ENCODE measurements around the gene HOXD9.

The HOXD9 gene

DNA sequence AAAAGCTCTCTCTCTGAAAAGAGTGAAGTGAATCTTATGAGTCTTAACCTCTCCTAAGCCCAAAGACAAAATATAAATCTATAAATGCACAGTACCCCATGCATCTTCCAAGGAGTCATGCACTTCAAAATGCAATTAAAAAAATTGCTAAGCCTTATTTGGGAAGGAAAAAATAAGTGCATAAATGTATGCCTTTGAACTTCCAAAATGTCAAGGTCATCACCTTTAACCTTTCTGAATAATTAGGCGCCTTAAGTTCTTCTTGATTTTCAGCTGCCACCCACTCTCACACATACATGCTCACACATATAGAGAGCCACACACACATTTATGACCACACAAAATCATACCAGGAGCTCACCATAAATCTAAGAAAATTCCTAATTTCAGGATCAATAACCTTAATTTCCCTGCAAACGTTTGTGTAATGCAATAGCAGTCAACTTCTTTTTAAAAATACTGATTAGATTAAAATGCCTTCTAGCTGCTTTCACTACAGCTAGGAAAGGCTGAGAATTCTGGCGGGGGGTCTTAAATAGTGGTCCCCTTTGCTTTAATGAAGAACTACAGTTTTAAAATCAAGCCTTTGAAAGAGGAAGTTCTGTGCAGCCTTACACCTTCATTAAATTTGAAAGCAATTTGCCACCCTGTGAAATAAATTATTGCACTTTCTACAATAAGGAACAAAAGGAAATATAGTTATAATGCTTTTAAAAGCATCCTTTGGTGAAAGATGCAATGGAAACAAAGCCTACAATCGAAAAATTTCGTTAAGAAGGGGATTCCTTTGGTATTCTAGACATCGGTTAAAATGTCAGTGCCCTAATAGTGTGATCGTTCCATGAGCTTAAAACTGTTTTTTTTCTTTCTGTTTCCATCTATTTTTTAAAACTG, 11.9 kb upstream of the HOXD9 start:
- no peak for DNase-seq (ENCODE audit: low spot score)

DNA sequence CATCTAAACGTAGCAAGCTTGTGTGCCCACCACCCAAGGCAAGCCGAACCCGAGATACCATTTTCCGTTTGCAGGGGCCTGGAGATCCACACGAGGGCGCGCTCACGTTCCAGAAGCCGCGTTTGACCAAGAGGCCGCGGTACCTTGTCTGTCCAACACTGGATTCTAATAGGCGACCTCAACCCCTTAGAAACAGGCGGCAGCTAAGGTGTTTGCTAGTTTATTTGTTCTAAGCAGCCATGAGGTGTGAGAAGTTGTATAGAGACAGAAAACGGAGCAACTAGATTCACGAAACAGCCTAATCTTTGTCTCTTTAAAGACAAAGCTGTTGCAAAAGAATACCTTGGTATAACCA, 11.2 kb upstream of the HOXD9 start:
- DNase-seq (ENCODE audit: low spot score): peak; percentile 95

DNA sequence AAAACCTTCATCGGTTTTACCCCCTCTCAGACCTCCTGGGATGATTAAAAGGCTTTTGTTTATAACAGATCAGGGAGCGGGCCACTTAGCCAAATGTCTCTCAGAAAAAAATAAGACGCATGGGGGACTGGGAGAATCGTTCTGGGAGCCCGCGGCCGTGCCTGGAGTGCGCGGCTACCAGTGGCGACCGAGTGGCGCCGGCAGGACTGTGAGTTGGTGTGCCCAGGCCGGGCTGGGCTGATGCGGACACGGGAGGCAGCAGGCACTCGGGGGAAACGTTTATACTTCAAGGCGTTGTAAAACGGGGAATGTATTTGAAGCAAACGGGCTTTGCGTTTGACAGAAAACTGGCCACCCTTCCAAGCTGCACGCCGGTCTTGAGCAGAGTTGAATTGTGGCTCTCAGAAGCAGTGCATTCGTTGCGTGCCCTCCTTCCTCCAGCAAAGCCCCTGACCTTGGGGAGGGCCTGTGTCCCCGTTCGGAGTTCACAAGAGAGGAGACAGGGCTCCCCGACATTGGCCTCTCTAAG, 10.6 kb upstream of the HOXD9 start:
- DNase-seq (ENCODE audit: low spot score): no peak

DNA sequence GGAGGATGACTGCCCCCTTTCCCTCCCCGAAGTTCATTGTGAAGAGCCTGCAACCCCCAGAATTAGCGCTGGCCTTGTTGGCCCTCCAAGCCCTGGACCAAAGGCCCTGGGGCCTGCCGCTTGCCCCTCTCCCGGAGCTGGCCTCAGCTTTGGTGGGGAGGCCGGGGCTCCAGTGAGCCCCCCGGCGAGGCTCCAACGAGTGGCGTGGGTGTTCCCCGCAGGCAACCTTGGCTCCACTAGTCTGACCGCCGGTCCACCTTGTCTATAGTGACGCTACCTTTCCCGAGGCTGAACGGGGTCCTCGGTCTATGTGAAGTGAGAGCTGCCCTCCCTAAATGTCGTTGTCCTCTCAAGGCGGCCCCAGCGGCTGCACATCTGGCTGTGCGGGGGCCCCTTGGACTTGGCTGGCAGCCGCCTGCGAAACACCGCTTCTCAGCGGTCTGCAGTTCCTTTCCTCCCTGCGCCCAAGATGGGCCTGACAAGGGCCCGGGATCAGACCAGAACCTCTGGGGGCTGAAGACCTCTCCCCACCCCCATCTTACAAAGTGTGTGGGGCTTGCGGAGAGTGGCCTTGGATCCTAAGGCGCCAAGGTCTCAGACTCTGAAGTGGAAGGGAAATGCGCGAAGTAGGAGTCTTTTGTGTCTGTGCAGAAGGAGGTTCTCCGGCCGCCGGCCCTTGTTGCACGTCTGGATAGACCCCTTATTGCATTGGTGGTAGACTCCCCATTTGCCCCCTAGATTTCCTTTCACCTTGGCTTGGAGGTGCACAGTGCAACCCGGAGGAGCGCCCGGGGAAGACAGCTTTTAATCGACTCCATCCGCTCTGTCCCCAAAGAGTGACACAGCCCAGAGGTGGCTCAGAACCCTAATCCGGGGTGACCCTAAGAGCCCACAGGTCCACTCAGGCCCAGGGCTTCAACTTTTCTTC, 9.9 kb upstream of the HOXD9 start:
- no peak for DNase-seq (ENCODE audit: low spot score)

DNA sequence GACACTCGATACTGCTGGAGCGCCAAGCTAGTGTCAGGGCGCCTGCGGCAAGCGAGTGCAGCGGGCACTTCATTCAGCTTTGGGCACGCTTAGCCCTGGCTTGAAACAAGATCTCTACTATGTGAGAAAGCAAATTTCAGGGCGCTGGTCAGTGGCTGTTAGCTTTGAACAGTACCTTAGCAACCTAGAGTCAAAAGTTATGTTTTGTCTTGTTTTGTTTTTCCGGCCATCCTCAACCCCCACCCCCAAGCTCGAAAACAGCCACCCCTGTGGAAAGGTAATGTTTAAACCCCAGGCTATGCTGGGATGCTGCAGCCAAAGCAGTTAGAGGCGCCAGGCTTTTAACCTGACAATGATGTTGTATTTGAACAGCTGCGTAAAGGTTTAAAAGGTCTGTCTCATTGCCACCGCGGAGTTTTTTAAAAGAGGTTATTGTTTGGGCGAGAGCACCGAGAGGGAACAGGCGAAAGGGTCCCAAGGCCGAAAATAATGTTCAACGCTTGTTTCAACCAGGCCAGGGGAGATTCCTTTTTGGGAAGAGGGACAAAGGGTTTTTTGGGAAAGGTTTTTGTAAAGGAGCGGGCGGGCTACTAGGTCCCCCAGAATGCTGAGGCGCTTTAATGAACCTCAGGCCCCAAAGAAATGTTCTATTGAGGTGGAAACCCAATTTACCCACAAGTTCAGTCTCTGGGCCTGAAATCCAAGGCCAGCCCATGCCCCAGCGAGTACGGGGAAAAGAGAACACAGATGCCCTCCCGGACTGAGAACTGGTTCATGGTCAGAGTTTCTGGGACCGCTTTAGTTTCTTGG, 8.2 kb upstream of the HOXD9 start:
- DNase-seq (ENCODE audit: low spot score): no peak

DNA sequence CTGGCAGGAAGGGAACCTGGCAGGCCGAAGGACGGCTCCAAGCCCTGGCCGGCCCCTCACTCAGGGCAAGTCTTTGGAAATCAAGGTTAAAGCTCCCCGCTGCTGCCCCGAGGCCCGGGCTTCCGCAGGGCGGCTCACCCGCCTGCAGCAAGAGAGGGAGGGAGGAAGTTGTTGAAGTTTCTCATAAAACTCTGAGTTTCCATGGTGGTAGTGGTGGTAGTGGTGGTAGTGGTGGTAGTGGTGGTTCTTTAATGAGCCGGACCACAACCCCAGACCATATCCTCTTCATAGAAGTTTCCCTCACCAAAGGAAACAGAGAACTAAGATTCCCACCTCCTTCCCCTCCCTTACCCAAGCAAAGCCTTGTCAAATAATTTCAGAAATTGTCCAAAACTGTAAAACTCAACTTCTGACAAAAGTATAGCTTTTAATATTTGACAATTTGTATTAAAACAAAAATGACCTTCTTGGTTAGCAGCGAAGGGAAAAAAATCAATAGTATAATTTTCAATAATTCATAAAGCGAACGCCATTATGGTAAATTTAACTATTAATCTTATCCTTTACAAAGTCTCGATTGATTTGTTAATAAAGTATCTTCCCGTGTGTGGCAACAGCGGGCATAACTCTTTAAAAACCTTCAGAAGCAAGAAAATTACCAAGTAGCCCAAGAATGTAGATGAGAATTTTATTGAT, 7.4 kb upstream of the HOXD9 start:
- no peak for DNase-seq (ENCODE audit: low spot score)

DNA sequence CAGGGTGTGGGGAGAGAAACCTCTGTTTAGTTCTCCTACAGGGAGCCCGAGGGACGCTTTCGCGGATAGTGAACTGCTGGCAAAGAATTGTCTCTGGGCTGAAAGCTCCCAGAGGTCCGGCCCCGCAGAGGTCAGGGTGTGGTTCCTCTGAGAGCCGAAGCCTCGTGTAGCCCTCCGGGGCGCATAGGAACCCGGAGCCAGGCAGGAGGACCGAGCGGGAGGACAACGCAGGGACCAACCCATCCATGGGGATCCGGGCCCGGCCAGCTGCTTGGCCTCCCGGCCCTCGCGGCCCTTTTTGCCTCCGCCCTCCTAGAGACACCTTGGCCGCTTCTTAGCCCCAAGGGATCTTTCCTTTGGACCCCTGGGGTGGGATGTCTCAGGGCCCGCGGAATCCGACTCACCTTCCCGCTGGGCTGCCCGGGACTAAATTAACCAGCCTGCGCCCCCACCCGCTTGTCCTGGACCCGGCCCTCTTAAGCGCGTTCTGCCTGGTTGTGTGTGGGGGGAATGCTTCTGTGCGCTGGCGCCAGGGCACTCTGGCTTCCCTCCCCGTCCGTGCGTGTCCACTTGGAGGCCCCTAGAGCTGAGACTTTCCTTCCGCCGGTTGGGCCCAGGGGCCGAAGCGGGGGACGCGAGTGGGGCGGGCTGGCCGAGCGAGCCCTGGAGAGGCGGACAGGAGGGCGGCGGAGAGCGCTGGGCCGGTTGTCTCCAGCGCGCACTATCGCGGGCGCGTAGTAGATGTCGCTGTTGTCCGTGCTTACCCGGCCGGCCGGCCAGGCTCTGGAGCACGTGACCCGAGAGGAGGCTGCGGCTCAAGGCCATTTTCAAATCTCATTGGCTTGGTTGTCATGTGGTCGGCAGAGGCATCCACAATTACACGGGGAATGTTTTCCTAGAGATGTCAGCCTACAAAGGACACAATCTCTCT, 6.4 kb upstream of the HOXD9 start, which contains the start of gene HOXD10:
HOXD10 (plus strand) TSS at position 896 of the 931 bp plus-strand sequence. CDS start 56 bp downstream, outside the sequence.
- DNase-seq (ENCODE audit: low spot score): peak; percentile 94

DNA sequence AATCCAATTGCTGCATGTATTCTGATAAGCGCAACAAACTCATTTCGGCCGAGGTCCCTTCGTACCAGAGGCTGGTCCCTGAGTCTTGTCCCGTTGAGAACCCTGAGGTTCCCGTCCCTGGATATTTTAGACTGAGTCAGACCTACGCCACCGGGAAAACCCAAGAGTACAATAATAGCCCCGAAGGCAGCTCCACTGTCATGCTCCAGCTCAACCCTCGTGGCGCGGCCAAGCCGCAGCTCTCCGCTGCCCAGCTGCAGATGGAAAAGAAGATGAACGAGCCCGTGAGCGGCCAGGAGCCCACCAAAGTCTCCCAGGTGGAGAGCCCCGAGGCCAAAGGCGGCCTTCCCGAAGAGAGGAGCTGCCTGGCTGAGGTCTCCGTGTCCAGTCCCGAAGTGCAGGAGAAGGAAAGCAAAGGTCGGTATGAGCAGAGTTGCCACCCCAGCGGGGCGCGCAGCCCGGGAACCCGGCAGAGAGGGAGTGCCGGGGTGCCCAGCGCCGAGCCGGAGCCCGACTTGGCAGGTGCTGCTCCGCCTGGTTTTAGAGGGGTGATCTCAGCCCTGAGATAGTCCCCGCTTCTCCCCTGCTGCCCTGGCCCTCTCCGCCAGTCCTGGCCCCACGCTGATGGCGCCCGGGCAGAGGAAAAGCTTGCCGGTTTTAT, 5.2 kb upstream of the HOXD9 start:
- no peak for DNase-seq (ENCODE audit: low spot score)

DNA sequence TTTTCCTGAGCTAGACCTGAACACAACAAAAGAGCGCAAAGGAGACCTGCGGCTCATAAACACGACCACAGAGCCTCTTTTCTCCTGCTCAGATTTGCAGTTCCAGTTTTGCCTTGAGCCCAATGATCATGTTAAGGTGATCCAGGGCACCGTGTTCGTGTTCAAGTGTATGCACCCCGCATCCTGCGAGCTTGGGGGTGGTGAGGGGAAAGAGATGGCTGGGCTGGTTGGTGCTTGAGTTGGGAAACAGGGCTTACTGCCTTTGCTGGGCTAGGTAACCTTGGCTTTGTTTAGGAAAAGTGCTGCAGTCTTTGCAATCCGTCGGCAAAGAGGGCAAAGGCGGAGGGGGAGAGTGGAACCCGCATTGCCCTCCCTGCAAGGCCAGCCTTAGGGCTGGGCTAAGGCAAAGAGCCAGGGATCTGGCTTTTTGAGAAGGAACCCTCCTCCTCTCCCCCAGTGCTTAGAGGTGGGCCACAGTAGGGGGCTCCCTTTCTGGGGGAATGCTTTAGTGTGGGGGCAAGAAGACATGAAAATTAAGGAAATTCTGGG, 4.6 kb upstream of the HOXD9 start:
- no peak for DNase-seq (ENCODE audit: low spot score)

DNA sequence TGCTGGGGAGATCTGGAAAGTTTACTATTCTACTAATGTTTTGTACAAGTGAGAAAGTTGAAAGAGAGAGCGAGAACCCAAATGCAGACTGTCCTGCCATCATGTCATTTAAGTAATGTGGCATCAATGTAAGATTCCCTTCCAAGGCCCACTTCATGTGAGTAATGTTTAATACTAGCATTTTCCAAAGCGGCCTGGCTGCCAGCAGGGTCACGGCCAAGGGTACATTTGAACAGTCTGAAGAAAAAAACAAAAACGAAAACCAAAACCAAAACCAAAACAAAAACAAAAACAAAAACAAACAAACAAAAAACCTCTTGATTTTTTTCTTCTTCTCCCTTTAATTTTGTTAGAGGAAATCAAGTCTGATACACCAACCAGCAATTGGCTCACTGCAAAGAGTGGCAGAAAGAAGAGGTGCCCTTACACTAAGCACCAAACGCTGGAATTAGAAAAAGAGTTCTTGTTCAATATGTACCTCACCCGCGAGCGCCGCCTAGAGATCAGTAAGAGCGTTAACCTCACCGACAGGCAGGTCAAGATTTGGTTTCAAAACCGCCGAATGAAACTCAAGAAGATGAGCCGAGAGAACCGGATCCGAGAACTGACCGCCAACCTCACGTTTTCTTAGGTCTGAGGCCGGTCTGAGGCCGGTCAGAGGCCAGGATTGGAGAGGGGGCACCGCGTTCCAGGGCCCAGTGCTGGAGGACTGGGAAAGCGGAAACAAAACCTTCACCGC, 3.7 kb upstream of the HOXD9 start:
- DNase-seq (ENCODE audit: low spot score): peak; percentile 80

DNA sequence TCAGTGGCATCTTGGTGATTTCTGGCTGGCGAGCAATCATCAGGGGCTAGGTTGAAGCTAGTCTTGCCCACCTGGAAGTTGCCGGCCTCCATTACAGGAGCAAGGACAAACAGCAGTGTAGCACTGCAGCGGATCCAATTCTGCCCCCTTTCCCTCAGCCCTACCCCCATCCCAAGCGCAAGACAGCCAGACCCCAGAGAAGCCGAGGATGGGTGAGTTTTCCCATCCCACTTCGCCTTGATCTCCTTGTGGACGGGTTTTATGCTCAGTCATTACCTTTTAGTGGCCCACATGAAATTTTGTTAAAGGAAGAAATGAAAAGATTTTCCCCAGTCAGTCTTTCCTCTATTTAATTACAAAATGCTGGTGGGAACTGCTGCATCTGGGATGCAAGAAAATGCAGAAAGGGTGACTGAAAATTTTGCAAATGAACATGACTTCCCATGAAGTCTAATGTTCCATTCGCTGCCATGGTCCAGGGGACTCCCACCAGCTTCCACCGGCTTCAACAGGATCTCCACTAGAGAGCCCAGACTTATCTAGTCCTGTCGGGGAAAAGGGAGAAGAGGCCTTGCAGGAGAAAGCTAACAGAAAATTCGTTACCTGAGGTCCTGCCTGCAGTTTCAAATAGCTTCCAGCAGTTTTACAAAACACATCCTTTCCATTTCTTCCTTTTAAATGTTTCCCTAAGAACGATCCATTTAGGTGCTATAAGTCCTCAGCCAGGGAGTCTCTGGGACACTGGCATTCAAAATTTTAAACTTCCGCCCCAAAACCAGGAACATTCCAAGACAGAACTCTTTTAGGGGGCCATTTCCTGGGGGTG, 1.9 kb upstream of the HOXD9 start:
- no peak for DNase-seq (ENCODE audit: low spot score)

DNA sequence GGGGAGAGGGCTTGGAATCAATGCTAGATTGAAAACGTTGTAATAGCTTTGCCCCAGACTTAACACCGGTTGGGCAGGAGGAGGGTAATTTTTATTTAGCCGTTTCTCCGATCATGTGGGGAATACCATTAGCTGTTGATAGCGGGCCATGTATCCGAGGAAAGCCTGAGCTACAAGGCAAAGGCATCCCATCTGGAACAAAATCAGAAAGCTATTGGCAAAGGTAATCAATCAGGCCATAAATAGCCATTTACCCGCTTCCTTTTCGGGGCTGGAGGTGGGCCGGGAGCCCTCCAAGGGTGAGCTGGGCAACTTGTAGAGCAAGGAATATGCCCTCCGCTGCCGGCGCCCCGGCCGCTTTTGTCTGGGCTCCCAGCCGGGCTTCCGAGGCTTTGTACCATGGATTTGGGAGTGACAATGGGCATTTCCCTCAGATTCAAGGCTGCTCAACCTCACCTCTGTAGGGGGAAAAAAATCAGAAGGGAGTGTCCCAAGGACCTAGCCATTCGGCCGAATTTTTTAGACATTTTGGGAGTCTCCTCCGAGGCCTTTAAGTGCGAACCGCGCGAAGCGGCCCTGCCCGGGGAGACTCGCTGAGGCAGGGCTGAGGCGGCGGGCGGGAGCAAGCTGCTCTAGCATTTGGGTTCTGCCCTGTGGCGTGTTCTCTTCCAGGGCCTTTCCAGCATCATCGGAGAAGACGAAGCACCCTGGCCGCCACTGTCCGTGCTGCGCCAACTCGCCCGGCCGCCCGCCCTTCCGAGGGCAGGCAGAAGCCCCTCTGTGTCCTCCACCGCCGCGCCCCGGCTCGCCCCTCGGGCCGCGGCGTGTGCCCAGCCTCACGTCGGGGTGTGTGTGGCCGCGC, 1.1 kb upstream of the HOXD9 start:
- no peak for DNase-seq (ENCODE audit: low spot score)

DNA sequence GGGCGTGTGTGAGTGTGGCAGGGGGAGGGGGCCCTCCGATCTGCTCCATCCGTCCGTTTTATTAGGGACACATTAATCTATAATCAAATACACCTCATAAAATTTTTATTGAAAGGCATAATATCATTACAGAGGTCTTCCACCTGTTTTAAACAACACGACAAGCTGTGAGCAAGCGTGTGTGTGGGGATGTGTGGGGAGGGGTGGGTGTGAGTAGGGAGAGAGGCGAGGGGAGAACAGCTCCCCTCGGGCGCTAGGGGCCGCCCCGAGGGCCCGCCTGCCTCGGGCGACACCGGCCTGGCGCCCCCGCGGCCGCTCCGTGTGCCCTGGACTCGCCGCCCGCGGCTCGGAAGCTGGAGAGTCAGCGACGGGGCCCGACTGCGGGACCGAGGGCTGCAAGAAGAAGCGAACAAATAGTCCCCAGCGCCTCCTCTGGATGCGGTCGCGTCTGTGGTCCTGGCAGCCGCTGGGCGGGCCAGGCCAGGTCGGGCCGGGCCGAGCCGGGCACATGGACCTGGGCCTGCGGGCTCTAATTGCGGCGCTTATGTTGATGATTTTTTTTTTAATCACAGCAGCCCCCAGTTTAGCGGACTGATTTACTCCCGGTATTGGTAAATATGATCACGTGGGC, 352 bp upstream of the HOXD9 start:
- DNase-seq (ENCODE audit: low spot score): no peak

DNA sequence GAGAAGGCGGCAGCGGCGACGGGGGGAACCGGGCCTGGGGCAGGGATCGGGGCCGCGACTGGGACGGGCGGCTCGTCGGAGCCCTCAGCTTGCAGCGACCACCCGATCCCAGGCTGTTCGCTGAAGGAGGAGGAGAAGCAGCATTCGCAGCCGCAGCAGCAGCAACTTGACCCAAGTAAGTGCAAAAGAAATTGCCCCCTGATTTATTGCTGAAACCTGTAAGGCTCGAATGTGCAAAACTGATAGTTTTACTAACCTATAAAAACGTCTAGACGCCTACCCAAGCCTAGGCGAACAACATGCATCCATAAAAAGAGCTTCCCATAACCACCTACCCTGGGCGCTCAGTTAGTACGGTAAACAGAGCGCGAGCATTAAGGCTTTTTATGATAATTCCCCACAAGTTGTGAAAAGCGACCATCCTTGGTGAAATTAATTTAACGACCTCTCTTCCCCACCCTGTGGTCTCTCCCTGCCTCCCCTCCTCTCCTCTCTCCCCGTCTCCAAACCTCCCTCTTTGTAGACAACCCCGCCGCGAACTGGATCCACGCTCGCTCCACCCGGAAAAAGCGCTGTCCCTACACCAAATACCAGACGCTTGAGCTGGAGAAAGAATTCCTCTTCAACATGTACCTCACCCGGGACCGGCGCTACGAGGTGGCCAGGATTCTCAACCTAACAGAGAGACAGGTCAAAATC, 1.0 kb downstream of the HOXD9 start:
- DNase-seq (ENCODE audit: low spot score): no peak

DNA sequence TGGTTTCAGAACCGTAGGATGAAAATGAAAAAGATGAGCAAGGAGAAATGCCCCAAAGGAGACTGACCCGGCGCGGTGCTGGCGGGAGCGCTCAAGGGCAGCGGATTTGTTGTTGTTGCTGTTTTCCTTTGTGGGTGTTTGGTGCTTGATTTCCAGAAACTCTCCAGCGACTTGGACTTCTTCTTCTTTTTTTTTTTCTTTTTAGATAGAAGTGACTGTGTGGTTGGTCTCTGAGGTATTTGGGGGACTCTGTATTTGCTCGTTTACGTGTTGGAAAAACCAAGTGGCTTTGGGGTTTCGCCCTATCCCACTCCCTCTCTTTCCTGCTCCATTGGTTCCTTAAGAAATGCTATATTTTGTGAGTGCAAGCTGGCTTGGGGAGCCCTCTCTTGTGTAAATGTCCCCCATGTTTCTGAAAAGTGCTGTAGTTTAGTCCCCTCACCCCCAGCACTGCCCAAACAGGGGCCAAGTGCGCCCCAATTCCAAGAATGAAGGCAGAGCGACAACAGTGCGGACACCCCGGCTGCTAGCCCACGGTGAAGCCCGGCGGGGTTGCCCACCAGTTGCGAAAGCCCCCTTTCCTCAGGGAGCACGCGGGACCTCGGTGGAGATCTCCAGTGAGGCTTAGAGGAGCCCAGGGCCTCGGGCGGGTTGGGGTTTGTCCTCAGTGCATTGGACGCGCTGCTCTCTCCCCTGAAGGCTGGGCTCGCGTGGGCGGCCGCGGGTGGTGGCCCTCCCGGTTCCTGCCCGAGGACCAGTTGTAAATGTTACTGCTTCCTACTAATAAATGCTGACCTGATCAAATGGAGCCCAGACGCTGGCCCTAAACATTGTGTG, 1.8 kb downstream of the HOXD9 start:
- DNase-seq (ENCODE audit: low spot score): no peak
